Measurements from ENCODE around the gene TFEC.
"Not testable (repeated sequence)": the region's sequence is repeated elsewhere in the genome, so short reads cannot be mapped to it uniquely, and the experiment has no call there.

The TFEC gene

DNA sequence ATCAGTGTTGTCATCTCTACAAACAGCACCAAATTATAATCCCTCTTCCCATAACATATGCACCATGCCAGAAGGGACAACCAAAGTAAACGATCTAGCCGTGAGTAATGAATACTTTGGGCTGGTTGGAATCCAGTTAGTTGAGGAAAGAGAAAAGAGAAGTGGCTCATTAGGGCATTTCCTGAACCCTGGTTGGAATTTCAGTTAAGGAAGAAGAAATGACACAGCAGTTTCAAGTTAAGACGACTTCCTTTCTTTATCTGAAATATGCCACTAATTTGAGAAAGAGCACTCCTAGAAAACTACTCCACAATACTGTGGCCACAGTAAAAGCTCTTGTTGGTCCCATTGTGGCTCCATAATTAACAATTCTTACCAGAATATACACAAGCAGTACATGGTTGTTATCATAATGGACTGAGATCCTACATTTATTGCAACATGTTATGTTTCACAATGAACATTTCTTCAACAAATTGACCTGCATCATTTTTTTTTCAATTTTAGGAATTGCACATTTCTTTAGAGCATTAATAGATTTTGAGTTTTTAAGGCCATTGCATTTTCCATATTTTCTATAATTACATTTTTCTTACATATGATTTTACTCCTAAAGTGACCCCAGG is at the start of gene TFEC:
Gene TFEC, minus strand, starts transcription at position 113 of the 626 bp plus-strand sequence. CDS start 46,322 bp downstream, outside the sequence.
- peak; percentile 38 for DNase-seq (ENCODE audit: low read depth, low spot score)

- DNase-seq (ENCODE audit: low read depth, low spot score) = peak; percentile 29
Observed at GRCh38 chr7:116075351-116076145, 45.0 kb upstream of the TFEC start.

- DNase-seq (ENCODE audit: low read depth, low spot score) = no peak
Observed at GRCh38 chr7:116071629-116072028, 41.1 kb upstream of the TFEC start.

DNA sequence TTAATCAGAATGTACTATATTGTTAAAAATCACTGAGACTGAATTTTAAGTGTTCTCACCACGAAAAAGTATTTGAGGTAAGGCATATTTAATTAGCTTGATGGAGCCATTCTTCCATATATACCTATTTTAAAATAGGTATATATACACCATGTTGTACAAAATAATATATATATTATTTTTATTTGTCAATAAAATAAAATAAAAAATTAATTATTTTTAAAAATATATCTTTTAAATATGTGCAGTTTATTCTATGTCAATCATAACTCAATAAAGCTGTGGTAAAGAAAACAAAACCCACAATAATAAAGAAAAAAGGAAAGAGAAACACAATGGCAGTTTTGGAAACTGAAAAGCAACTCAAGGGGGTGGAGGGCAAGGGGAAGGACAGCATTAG is 33.6 kb upstream of the TFEC start:
- DNase-seq (ENCODE audit: low read depth, low spot score) = no peak

GRCh38 chr7:116062666-116063065 is 32.1 kb upstream of the TFEC start:
- no peak for DNase-seq (ENCODE audit: low read depth, low spot score)

GRCh38 chr7:116052006-116052405 is 21.4 kb upstream of the TFEC start:
- peak; percentile 2 for DNase-seq (ENCODE audit: low read depth, low spot score)

DNA sequence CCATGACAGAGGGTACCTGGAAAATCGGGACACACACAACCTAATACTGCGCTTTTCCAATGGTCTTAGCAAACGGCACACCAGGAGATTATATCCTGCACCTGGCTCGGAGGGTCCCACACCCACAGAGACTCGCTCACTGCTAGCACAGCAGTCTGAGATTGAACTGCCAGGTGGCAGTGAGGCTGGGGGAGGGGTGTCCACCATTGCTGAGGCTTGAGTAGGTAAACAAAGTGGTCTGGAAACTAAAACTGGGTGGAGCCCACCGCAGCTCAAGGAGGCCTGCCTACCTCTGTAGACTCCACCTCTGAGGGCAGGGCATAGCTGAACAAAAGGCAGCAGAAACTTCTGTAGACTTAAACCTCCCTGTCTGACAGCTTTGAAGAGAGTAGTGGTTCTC is 16.7 kb upstream of the TFEC start:
- DNase-seq (ENCODE audit: low read depth, low spot score) = not testable (repeated sequence)

DNA sequence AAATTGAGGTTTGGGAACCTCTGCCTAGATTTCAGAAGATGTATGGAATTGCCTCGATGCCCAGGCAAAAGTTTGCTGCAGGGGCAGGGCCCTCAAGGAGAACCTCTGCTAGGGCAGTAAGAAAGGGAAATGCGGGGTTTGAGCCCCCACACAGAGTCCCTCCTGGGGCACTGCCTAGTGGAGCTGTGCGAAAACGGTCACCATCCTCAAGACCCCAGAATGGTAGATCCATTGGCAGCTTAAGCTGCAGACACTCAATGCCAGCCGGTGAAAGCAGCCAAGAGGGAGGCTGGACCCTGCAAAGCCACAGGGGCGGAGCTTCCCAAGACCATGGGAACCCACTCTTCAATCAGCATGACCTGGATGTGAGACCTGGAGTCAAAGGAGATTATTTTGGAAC is 15.0 kb upstream of the TFEC start:
- no peak for DNase-seq (ENCODE audit: low read depth, low spot score)

DNA sequence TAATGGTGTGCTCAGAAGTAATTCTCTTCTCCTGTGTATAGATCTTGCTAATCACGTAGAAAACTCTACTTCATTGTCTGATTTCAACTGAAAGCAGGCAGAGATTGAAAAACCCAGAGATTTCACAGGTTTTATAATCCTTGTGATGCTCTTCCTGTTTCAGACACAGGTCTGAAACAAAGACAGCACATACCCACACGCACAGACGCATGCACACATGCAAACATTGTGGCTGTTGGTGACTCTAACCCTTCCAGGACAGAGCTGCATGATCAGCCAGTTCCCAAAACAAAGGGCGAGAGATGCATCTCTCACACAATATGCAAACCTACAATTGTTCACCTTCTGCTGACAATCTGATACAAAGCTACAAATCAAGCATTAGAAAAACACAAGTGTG is 11.1 kb upstream of the TFEC start:
- DNase-seq (ENCODE audit: low read depth, low spot score) = no peak

DNA sequence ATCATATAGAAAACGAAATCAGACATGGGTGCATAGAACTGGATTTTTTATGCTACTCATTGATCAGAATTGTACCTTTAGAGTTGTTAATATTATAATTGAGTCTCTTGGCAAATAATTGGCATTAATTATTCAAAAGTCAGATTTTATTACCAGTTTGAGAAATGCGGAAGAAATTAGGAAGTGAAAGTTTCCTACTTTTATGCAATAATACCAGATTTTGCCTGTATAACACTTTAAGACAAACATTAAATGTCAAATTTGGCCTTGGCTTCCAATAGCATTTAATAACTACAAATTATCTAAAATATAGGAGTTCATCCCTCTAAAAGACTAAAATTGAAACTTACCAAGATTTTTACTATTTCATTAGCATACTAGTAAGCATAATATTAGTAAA is 6.8 kb upstream of the TFEC start:
- no peak for DNase-seq (ENCODE audit: low read depth, low spot score)

DNA sequence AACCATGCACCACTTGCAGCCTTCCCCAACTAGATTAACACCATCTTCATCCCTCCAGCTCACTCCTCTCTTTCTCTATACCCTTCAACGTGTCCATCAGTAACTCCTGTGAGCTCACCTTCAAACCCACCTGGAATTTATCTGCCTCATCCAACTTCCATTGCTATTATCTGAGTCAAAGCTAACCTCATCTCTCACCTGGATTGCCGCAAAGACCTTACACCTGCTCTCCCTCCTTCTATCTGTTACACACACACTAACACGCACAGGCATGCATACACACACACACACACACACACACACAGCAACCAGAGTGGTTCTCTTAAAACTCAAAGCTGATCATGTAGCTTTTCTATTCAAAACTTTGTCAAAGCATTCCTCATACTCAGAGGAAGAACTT is 3.8 kb upstream of the TFEC start:
- DNase-seq (ENCODE audit: low read depth, low spot score) = no peak

- DNase-seq (ENCODE audit: low read depth, low spot score) = no peak
Observed at GRCh38 chr7:116032886-116033285, 2.3 kb upstream of the TFEC start.

- DNase-seq (ENCODE audit: low read depth, low spot score) = no peak
Observed at GRCh38 chr7:116028787-116029186, 1.8 kb downstream of the TFEC start.

GRCh38 chr7:116027786-116028185 is 2.8 kb downstream of the TFEC start:
- DNase-seq (ENCODE audit: low read depth, low spot score) = no peak

DNA sequence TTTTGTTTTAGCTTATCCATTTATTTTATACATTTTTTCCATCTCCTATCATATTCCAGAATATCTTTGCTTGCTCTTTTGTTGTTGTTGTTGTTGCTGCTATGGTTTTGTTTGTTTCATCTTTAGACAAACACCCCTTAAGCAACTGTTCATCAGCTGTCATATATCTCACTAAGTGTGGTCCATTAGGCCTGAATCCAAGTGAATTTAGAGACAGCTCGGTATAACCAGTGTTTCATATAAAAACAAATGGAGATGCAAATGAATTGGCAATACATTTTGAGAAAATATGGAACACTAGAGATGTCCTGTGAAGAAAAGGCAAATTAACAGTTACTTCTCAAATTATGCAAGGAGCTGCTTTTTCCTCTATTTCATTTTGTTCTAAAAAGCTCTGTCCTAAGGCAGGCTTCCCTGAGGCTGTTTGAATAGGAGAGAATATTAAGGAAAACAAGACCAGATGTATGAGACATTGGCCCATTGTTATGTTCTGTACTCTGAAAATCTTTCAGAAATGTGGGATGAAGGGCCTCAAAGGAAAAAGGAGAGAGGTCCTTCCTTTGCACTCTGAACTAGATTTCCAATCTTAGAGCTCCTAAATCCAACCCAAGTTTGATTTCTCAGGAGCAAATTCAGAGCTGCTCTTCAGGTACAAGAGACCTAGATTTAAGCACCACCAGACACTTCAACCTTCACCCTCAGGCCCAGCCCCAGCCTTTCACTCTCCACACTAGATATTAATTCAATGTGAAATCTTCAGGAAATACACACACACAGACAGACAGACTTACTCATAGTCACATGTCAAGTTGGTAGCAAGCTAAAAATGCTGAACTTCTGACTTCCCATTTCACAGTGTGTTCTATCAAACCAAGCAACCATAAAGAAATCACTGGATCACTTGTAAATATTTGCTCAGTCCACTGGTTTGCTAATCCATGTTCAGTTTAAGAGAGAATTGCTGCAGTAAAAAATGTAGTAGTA is 5.4 kb downstream of the TFEC start:
- peak; percentile 8 for DNase-seq (ENCODE audit: low read depth, low spot score)

DNA sequence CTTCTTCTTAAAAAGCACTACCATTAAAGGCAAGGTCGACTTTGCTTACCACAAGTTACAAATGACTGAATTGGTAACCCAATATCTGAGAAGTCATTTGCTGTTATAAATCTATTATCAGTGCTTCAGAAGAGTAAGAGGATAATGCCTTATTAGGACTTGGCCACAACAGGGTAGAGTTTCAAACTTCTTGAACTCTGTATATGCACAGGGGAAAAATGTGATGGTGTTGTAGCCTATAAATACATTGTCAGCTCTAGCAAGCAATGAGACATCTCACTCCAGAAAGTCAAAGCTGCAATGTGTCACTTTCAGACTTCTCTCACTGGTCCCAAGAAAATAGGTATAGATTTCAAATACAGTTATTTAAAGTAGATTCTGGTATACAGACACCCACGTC is 9.3 kb downstream of the TFEC start:
- DNase-seq (ENCODE audit: low read depth, low spot score) = no peak

GRCh38 chr7:116018731-116019130 is 11.8 kb downstream of the TFEC start:
- DNase-seq (ENCODE audit: low read depth, low spot score) = no peak

DNA sequence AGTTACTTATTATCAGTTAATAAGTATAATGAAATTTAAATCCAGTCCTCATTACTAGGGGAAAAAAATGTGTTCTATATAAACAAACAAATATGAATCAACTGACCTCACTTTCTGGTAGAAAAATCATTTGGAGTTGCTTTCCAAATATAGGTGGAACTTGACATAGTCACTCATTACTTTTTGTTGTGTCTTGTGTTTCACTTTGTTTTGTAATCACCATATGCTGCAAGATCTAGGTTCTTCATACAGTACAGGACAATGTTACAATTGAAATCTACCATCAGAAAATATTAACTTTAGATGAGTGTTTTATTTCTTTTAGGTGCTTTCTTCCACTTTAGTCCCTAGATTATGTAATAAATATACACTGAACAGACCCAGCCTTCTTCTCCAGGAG is 16.9 kb downstream of the TFEC start:
- no peak for DNase-seq (ENCODE audit: low read depth, low spot score)

GRCh38 chr7:116011584-116011983 is 19.0 kb downstream of the TFEC start:
- no peak for DNase-seq (ENCODE audit: low read depth, low spot score)

GRCh38 chr7:116004762-116005161 is 25.8 kb downstream of the TFEC start:
- DNase-seq (ENCODE audit: low read depth, low spot score) = not testable (repeated sequence)

DNA sequence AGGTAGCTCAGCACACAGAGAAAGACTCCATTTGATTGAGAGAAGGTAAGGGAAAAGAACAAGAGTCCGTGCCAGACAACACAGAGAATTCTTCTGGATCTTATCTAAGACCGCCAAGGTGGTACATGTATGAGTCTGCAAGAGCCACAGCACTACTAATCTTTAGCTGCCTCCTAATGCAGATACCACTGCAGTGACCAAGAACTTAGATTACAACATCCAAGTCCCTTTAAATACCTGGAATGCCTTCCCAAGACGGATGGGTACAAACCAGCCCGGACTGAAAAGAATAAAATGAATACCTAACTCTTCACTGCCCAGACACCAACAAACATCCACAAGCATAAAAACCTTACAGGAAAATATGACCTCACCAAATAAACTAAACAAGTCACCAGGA is 33.3 kb downstream of the TFEC start:
- DNase-seq (ENCODE audit: low read depth, low spot score) = no peak

- no peak for DNase-seq (ENCODE audit: low read depth, low spot score)
Observed at GRCh38 chr7:115995701-115996100, 34.9 kb downstream of the TFEC start.
